HepG2 (cell line): Measurements from ENCODE around the gene NEU1. TPM values are rescaled to one million over a fixed set of nuclear protein-coding genes. Genes with fewer than 3 reads are reported as not detected.
A peak's percentile ranks its signal among the peaks of the same experiment; 100 is the strongest.

Experiments
- ADNP ChIP-seq: sonication (generic); formaldehyde crosslinking; IDR thresholded peaks from 2 replicates; pipeline ENCODE4 v1.4.0; 2020; ENCODE audit warnings: missing genetic modification reagents
- AGO1 ChIP-seq: fragments of 200-400 bp; formaldehyde crosslinking; IDR thresholded peaks from 2 replicates; pipeline ENCODE4 v1.6.1; 2017; ENCODE audit warnings: mild to moderate bottlenecking, low read depth, low read length, moderate library complexity; ENCODE audit not compliant: poor library complexity, severe bottlenecking
- ATM ChIP-seq: fragments of 450-650 bp; IDR thresholded peaks from 2 replicates; pipeline ENCODE4 v1.7.1; 2017; ENCODE audit warnings: mild to moderate bottlenecking, borderline replicate concordance
- ELF4 ChIP-seq: sonication (generic); formaldehyde crosslinking; IDR thresholded peaks from 2 replicates; pipeline ENCODE4 v1.5.0; 2020; ENCODE audit warnings: missing genetic modification reagents, mild to moderate bottlenecking, moderate library complexity, borderline replicate concordance
- HOXA7 ChIP-seq: sonication (generic); formaldehyde crosslinking; IDR thresholded peaks from 2 replicates; pipeline ENCODE4 v1.8.1; 2022; ENCODE audit warnings: mild to moderate bottlenecking, missing genetic modification reagents, moderate library complexity
- KLF11 ChIP-seq: IDR thresholded peaks from 2 replicates; pipeline ENCODE4 v1.6.1; 2016; ENCODE audit warnings: missing compliant biosample characterization
- MEIS1 ChIP-seq: sonication (generic); formaldehyde crosslinking; IDR thresholded peaks from 2 replicates; pipeline ENCODE4 v1.9.0; 2021; ENCODE audit warnings: mild to moderate bottlenecking, missing genetic modification reagents, moderate library complexity, borderline replicate concordance
- MTF2 ChIP-seq: sonication (generic); formaldehyde crosslinking; IDR thresholded peaks from 2 replicates; pipeline ENCODE4 v1.5.0; 2020; ENCODE audit warnings: missing genetic modification reagents, borderline replicate concordance
- NCOA2 ChIP-seq: sonication (generic); formaldehyde crosslinking; IDR thresholded peaks from 2 replicates; pipeline ENCODE4 v1.8.0; 2022; ENCODE audit warnings: inconsistent platforms
- NPAS2 ChIP-seq: sonication (generic); formaldehyde crosslinking; IDR thresholded peaks from 2 replicates; pipeline ENCODE4 v1.8.0; 2022; ENCODE audit warnings: mild to moderate bottlenecking, missing genetic modification reagents, borderline replicate concordance
- PAF1 ChIP-seq: IDR thresholded peaks from 2 replicates; pipeline ENCODE4 v1.6.1; 2016; ENCODE audit warnings: missing genetic modification reagents, missing compliant biosample characterization
- RARG ChIP-seq: sonication (generic); formaldehyde crosslinking; IDR thresholded peaks from 2 replicates; pipeline ENCODE4 v1.4.0; 2020; ENCODE audit warnings: low read depth, mild to moderate bottlenecking, missing genetic modification reagents
- RCOR2 ChIP-seq: IDR thresholded peaks from 2 replicates; pipeline ENCODE4 v1.6.1; 2016; ENCODE audit warnings: missing biosample characterization, missing genetic modification reagents
- ZFP36L2 ChIP-seq: sonication (generic); formaldehyde crosslinking; IDR thresholded peaks from 2 replicates; pipeline ENCODE4 v1.4.0; 2020; ENCODE audit warnings: missing genetic modification reagents
- ZNF329 ChIP-seq: sonication (generic); formaldehyde crosslinking; IDR thresholded peaks from 2 replicates; pipeline ENCODE4 v1.9.0; 2021; ENCODE audit warnings: low read depth, mild to moderate bottlenecking, missing genetic modification reagents
- ZNF510 ChIP-seq: sonication (generic); formaldehyde crosslinking; IDR thresholded peaks from 2 replicates; pipeline ENCODE4 v1.4.0; 2020; ENCODE audit warnings: low read depth, mild to moderate bottlenecking, missing genetic modification reagents
- ZNF709 ChIP-seq: sonication (generic); formaldehyde crosslinking; IDR thresholded peaks from 2 replicates; pipeline ENCODE4 v1.5.0; 2020; ENCODE audit warnings: mild to moderate bottlenecking, missing genetic modification reagents
- ZNF775 ChIP-seq: sonication (generic); formaldehyde crosslinking; IDR thresholded peaks from 2 replicates; pipeline ENCODE4 v1.4.0; 2020; ENCODE audit warnings: missing genetic modification reagents, mild to moderate bottlenecking, moderate library complexity, borderline replicate concordance
- ZNF782 ChIP-seq: sonication (generic); formaldehyde crosslinking; IDR thresholded peaks from 2 replicates; pipeline ENCODE4 v1.4.0; 2020; ENCODE audit warnings: missing genetic modification reagents, mild to moderate bottlenecking, borderline replicate concordance
- ZSCAN22 ChIP-seq: sonication (generic); formaldehyde crosslinking; IDR thresholded peaks from 2 replicates; pipeline ENCODE4 v1.4.0; 2020; ENCODE audit warnings: mild to moderate bottlenecking, missing genetic modification reagents
- ZSCAN25 ChIP-seq: sonication (generic); formaldehyde crosslinking; IDR thresholded peaks from 2 replicates; pipeline ENCODE4 v1.8.0; 2022; ENCODE audit warnings: mild to moderate bottlenecking, missing genetic modification reagents
- polyA plus RNA-seq, 8 experiments: library from polyadenylated mRNA; depleted of rRNA in 3 of 8; stranded (reverse) in 7 of 8; unstranded in 1 of 8; fragments of >200 nt; fragmentation: Illumina TruSeq in 4 of 8; extraction: Trizol in 4 of 8; gene quantifications; 2 replicates each; pipeline versions ENCODE4 v1.2.1 to v1.2.3, GENCODE V29; 2011 to 2016; ENCODE audit warnings: low read depth in 4 of 8, missing spikeins in 1 of 8, mixed read lengths in 1 of 8; ENCODE audit not compliant: insufficient read depth in 1 of 8
- total RNA-seq, 5 experiments: library from RNA; depleted of rRNA; stranded (reverse); fragments of >200 nt; fragmentation: Illumina TruSeq; extraction: Trizol; gene quantifications; 2 replicates each; pipeline ENCODE4 v1.2.3, GENCODE V29; 2016; ENCODE audit warnings: low read depth in 1 of 5
- TF ChIP-seq, protein P1 (sequence below): sonication (generic); formaldehyde crosslinking; IDR thresholded peaks from 2 replicates; pipeline ENCODE4 v1.8.0; 2022; ENCODE audit warnings: missing genetic modification reagents, mild to moderate bottlenecking, borderline replicate concordance
- TF ChIP-seq, protein P2 (sequence below): sonication (generic); formaldehyde crosslinking; conservative IDR thresholded peaks from 2 replicates; pipeline ENCODE4 v1.5.0; 2020; ENCODE audit warnings: missing genetic modification reagents
- TF ChIP-seq, protein P3 (sequence below): IDR thresholded peaks from 2 replicates; pipeline ENCODE4 v1.6.1; 2016; ENCODE audit warnings: mild to moderate bottlenecking
- TF ChIP-seq, protein P4 (sequence below): sonication (generic); formaldehyde crosslinking; IDR thresholded peaks from 2 replicates; pipeline ENCODE4 v1.5.0; 2020; ENCODE audit warnings: mild to moderate bottlenecking, low read depth, missing genetic modification reagents, borderline replicate concordance

The NEU1 gene
- total and polyA plus RNA-seq, 2 of the 13 experiments (the other 11 are each of a cell fraction or from before 2014, with no cell fraction given), result 215 to 297 TPM

DNA sequence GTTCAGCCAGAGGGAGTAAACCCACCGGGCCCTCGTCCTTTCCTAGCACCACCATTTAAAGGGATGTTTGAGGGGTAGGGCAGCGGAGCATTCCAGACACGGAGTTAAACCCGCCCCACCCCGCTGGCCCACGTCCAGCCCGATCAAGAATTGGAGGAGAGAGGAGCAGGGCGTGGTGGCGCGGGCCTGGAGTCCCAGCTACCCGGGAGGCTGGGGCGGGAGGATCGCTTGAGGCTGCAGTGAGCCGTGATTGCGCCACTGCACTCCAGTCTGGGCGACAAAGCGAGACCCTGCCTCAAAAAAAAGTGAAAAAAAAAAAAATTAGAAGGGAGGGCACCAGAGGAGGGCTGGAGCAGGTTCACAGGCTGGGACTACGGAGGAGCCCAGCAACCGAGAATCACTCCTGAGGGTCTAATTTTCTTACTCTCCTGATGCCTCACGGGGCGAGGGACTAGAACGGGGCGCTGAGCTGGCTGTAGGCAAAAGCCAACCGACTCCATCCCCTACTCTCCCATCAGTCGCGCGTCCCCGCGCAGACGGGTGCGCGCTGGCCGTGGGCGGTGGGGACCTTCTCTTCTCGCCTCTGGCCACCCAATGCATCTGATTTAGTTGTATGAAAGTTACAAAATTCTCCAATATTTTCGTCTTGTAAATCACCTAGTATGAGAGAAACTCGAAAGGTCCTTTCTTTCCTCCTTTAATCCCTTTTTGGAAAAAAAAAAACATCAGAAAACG lies 41.2 kb downstream of the NEU1 start (continued):
- TF ChIP-seq RARG, result no peak
- TF ChIP-seq ELF4, result no peak
- TF ChIP-seq ZNF775 (CRISPR knock-in tag), result no peak
- TF ChIP-seq RCOR2 (CRISPR knock-in tag), result 0 out of 2 replicates have a peak, but pooled peaks have one; percentile 19
- no peak for TF ChIP-seq ZNF709
- TF ChIP-seq ZFP36L2, result no peak
- TF ChIP-seq, protein P1, sequence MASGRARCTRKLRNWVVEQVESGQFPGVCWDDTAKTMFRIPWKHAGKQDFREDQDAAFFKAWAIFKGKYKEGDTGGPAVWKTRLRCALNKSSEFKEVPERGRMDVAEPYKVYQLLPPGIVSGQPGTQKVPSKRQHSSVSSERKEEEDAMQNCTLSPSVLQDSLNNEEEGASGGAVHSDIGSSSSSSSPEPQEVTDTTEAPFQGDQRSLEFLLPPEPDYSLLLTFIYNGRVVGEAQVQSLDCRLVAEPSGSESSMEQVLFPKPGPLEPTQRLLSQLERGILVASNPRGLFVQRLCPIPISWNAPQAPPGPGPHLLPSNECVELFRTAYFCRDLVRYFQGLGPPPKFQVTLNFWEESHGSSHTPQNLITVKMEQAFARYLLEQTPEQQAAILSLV (CRISPR knock-in tag), result peak; percentile 70; the same call in 1 of the 2 replicates
- TF ChIP-seq MTF2 (CRISPR knock-in tag), result 0 out of 2 replicates have a peak, but pooled peaks have one; percentile 12
- no peak for TF ChIP-seq ZNF782 (CRISPR knock-in tag)
- no peak for TF ChIP-seq PAF1 (CRISPR knock-in tag)
- no peak for TF ChIP-seq HOXA7
- TF ChIP-seq, protein P2, sequence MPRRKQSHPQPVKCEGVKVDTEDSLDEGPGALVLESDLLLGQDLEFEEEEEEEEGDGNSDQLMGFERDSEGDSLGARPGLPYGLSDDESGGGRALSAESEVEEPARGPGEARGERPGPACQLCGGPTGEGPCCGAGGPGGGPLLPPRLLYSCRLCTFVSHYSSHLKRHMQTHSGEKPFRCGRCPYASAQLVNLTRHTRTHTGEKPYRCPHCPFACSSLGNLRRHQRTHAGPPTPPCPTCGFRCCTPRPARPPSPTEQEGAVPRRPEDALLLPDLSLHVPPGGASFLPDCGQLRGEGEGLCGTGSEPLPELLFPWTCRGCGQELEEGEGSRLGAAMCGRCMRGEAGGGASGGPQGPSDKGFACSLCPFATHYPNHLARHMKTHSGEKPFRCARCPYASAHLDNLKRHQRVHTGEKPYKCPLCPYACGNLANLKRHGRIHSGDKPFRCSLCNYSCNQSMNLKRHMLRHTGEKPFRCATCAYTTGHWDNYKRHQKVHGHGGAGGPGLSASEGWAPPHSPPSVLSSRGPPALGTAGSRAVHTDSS (CRISPR knock-in tag), result no peak
- no peak for TF ChIP-seq KLF11 (CRISPR knock-in tag)
- no peak for TF ChIP-seq ZSCAN22 (CRISPR knock-in tag)
- TF ChIP-seq ZNF329, result no peak
- TF ChIP-seq, protein P3, sequence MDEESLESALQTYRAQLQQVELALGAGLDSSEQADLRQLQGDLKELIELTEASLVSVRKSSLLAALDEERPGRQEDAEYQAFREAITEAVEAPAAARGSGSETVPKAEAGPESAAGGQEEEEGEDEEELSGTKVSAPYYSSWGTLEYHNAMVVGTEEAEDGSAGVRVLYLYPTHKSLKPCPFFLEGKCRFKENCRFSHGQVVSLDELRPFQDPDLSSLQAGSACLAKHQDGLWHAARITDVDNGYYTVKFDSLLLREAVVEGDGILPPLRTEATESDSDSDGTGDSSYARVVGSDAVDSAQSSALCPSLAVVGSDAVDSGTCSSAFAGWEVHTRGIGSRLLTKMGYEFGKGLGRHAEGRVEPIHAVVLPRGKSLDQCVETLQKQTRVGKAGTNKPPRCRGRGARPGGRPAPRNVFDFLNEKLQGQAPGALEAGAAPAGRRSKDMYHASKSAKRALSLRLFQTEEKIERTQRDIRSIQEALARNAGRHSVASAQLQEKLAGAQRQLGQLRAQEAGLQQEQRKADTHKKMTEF (CRISPR knock-in tag), result no peak
- no peak for TF ChIP-seq NCOA2 (CRISPR knock-in tag)
- TF ChIP-seq ATM, result no peak
- no peak for TF ChIP-seq AGO1
- TF ChIP-seq, protein P4, sequence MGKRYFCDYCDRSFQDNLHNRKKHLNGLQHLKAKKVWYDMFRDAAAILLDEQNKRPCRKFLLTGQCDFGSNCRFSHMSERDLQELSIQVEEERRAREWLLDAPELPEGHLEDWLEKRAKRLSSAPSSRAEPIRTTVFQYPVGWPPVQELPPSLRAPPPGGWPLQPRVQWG (CRISPR knock-in tag), result no peak
- no peak for TF ChIP-seq NPAS2
- no peak for TF ChIP-seq ADNP (CRISPR knock-in tag)
- TF ChIP-seq ZNF510 (CRISPR knock-in tag), result no peak
- TF ChIP-seq MEIS1 (CRISPR knock-in tag), result no peak
- TF ChIP-seq ZSCAN25 (CRISPR knock-in tag), result no peak
